Thyroid gland (tissue), 4 donors: ENCODE measurements around the gene MAP3K9.

ENCODE experiments used
- POLR2A ChIP-seq, 2 donors: fragments of 450-650 bp; IDR thresholded peaks; one replicate each; pipeline ENCODE4 v1.6.1; 2017; ENCODE audit warnings: antibody characterized with exemption in 2 of 2, mild to moderate bottlenecking in 2 of 2, moderate library complexity in 1 of 2
- TF ChIP-seq, protein P1 (sequence below), 6 experiments: fragments of 200-600 bp in 3 of 6; fragments of 450-650 bp in 3 of 6; sonication (generic) in 3 of 6; IDR thresholded peaks; one replicate each; pipeline ENCODE4 v1.5.1; 2016 to 2019; ENCODE audit warnings: antibody characterized with exemption in 6 of 6, mild to moderate bottlenecking in 2 of 6, inconsistent platforms in 1 of 6, moderate library complexity in 1 of 6

GRCh38 chr14:70698288-70698687 is 111.0 kb downstream of the MAP3K9 start:
- TF ChIP-seq, protein P1, sequence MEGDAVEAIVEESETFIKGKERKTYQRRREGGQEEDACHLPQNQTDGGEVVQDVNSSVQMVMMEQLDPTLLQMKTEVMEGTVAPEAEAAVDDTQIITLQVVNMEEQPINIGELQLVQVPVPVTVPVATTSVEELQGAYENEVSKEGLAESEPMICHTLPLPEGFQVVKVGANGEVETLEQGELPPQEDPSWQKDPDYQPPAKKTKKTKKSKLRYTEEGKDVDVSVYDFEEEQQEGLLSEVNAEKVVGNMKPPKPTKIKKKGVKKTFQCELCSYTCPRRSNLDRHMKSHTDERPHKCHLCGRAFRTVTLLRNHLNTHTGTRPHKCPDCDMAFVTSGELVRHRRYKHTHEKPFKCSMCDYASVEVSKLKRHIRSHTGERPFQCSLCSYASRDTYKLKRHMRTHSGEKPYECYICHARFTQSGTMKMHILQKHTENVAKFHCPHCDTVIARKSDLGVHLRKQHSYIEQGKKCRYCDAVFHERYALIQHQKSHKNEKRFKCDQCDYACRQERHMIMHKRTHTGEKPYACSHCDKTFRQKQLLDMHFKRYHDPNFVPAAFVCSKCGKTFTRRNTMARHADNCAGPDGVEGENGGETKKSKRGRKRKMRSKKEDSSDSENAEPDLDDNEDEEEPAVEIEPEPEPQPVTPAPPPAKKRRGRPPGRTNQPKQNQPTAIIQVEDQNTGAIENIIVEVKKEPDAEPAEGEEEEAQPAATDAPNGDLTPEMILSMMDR (IDR thresholded peaks at IDR 0.05) = no peak
- no peak for TF ChIP-seq POLR2A (IDR thresholded peaks at IDR 0.05)
